Stomach (tissue), 4 donors: ENCODE results near the gene SEMA7A.

ENCODE experiments used
- CTCF ChIP-seq, 7 experiments: fragments of 450-650 bp in 4 of 7; fragments of 200-600 bp in 3 of 7; sonication (generic) in 3 of 7; IDR thresholded peaks; one replicate each; pipeline ENCODE4 v1.5.1; 2016 to 2019; ENCODE audit warnings: antibody characterized with exemption in 7 of 7, control low read depth in 2 of 7, mild to moderate bottlenecking in 1 of 7
- EP300 ChIP-seq: sonication (generic); formaldehyde crosslinking; IDR thresholded peaks from one replicate; pipeline ENCODE4 v1.6.1; 2017; ENCODE audit warnings: antibody characterized with exemption

DNA sequence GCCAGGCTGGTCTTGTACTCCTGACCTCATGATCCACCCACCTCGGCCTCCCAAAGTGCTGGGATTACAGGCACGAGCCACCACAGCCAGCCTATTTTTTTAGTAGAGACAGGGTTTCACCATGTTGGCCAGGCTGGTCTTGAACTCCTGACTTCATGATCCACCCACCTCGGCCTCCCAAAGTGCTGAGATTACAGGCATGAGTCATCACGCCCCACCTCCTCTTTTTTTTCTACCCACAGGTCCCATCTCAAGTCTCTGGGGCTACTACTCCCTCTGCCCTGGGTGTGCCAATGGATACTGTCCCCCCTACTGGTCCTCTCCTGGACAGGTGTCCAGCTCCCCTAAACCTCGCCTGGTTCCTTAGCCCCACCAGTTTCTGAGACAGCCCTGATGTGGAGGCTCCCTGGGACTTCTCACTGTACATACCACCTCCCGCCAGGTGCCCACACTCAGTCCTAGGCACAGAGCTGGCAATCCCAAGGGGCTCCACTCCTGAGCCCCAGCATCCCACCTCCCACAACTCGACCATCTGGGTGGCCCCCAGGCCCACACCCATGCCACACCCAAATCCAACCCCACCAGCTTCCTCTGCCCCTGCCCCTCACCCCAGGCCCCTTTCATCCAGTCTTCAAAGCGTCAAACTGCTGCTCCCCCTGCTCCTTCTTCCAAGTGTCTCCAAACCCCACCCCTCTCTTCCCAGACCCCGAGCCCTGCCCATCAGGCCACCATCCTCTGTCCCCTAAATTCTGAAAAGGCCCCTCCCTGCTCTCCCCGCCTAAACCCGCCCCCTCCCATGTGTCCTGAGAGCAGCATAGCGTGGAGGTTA, 53.2 kb downstream of the SEMA7A start:
- no peak for TF ChIP-seq CTCF (IDR thresholded peaks at IDR 0.05)
- TF ChIP-seq EP300, result no peak
